ENCODE measurements around the gene OBP2A.

- TF ChIP-seq, protein P1, sequence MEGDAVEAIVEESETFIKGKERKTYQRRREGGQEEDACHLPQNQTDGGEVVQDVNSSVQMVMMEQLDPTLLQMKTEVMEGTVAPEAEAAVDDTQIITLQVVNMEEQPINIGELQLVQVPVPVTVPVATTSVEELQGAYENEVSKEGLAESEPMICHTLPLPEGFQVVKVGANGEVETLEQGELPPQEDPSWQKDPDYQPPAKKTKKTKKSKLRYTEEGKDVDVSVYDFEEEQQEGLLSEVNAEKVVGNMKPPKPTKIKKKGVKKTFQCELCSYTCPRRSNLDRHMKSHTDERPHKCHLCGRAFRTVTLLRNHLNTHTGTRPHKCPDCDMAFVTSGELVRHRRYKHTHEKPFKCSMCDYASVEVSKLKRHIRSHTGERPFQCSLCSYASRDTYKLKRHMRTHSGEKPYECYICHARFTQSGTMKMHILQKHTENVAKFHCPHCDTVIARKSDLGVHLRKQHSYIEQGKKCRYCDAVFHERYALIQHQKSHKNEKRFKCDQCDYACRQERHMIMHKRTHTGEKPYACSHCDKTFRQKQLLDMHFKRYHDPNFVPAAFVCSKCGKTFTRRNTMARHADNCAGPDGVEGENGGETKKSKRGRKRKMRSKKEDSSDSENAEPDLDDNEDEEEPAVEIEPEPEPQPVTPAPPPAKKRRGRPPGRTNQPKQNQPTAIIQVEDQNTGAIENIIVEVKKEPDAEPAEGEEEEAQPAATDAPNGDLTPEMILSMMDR (IDR thresholded peaks at IDR 0.05) = no peak
- no peak for TF ChIP-seq POLR2A (IDR thresholded peaks at IDR 0.05)
Measured at GRCh38 chr9:135522137-135522877, 23.6 kb upstream of the OBP2A start.
